IPS-11a (cell line): ENCODE data around the gene PYDC1.
A peak's percentile ranks its signal among the peaks of the same experiment; 100 is the strongest.
"Not testable (repeated sequence)": the region's sequence is repeated elsewhere in the genome, so short reads cannot be mapped to it uniquely, and the experiment has no call there.

Experiments
- H3K4me3 ChIP-seq: one replicate; pipeline ENCODE4 v1.5.1; 2013; ENCODE audit warnings: low read depth, low read length, control low read depth

PYDC1 gene

GRCh38 chr16:31196324-31197088 is 20.4 kb downstream of the PYDC1 start:
- no peak overlapping the region for H3K4me3 ChIP-seq

- not testable (repeated sequence) for H3K4me3 ChIP-seq
Measured at GRCh38 chr16:31195861-31196260, 21.1 kb downstream of the PYDC1 start.

GRCh38 chr16:31194898-31195297 is 22.0 kb downstream of the PYDC1 start:
- no peak overlapping the region for H3K4me3 ChIP-seq

GRCh38 chr16:31193874-31194273 is 23.1 kb downstream of the PYDC1 start:
- no peak overlapping the region for H3K4me3 ChIP-seq

GRCh38 chr16:31192856-31193642 is 23.9 kb downstream of the PYDC1 start:
- H3K4me3 ChIP-seq: no peak overlapping the region

- H3K4me3 ChIP-seq: no peak overlapping the region
Measured at GRCh38 chr16:31191697-31192428, 25.1 kb downstream of the PYDC1 start.

DNA sequence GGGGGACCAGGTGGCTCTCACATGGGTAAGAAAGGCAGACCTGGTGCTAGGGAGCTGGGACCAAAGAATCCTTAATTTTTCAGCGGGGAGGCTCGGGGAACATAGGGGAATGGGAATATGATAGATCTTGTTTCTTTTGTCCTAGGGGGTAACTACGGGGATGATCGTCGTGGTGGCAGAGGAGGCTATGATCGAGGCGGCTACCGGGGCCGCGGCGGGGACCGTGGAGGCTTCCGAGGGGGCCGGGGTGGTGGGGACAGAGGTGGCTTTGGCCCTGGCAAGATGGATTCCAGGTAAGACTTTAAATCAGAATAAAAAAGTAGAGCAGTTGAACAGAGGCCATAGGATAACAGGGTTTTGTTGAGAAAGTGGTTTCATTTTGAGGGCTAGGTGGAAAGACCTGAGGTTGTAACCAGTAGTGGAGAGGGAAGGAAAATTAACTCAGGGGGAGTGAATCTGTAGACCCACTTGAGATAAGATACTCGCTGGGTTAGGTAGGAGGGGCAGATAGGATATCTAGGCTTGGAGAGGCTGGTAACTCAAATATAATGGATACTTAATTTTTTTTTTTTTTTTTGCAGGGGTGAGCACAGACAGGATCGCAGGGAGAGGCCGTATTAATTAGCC is 26.0 kb downstream of the PYDC1 start:
- no peak overlapping the region for H3K4me3 ChIP-seq

GRCh38 chr16:31190061-31190460 is 26.9 kb downstream of the PYDC1 start:
- no peak overlapping the region for H3K4me3 ChIP-seq

GRCh38 chr16:31189412-31189778 is 27.5 kb downstream of the PYDC1 start:
- no peak overlapping the region for H3K4me3 ChIP-seq

- no peak overlapping the region for H3K4me3 ChIP-seq
Measured at GRCh38 chr16:31188450-31189411, 28.2 kb downstream of the PYDC1 start.

DNA sequence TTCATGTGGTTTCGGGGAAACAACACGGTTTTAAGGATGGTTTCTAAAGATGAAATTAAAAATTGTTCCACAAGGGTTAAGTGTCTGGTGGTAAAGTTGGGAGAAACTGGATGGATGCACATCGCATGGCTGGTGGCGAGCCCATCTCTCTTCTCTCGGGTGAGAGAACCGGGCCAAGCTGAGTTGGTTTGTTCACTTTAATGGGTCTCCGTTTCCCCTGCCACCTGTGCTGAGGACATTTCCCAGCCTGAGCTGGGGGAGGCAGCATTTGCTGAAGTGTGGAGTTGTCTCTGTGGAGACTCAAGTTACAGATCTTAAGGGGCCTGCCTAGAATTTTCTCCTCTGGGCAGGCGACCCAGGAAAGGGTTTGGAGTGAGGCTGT is 29.1 kb downstream of the PYDC1 start:
- H3K4me3 ChIP-seq: no peak overlapping the region

GRCh38 chr16:31186930-31187807 is 29.8 kb downstream of the PYDC1 start:
- no peak overlapping the region for H3K4me3 ChIP-seq

DNA sequence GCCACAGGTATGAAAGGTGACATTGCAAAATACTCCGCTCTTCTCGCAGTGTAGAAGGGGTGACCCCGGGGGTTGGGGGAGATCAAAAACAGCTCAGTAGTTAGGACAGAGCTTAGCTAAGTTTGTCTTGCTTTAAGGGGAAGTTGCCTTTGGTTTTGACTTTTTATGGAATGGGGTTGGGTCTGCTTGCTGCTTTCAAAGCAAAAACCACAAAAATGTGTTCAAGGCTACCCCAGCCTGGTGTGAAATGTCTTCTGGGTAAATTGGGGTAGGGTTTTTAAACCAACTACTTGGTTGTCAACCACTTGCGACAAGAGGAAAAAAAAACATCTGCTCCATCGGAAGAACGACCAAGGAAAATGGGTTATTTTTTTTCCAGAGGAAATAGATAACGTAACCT is 30.8 kb downstream of the PYDC1 start:
- no peak overlapping the region for H3K4me3 ChIP-seq

GRCh38 chr16:31185339-31185738 is 31.6 kb downstream of the PYDC1 start:
- no peak overlapping the region for H3K4me3 ChIP-seq

- no peak overlapping the region for H3K4me3 ChIP-seq
Measured at GRCh38 chr16:31184888-31185287, 32.0 kb downstream of the PYDC1 start.

- H3K4me3 ChIP-seq: no peak overlapping the region
Measured at GRCh38 chr16:31183432-31184428, 33.2 kb downstream of the PYDC1 start.

- peak overlapping the region; percentile 41 for H3K4me3 ChIP-seq
Measured at GRCh38 chr16:31182391-31182790, 34.5 kb downstream of the PYDC1 start.
